H7 (cell line): ENCODE data around the gene PTPRG. TPM values are rescaled to one million over a fixed set of nuclear protein-coding genes. Genes with fewer than 3 reads are reported as not detected.

Experiments
- DNase-seq: peaks from one replicate; pipeline ENCODE4 v3.0.0; 2012
- H3K27me3 ChIP-seq: 2 replicates; pipeline ENCODE4 v1.6.0; 2011; ENCODE audit warnings: mild to moderate bottlenecking, low read length; ENCODE audit not compliant: control insufficient read depth, insufficient read depth
- H3K36me3 ChIP-seq: replicated peaks from 2 replicates; pipeline ENCODE4 v1.5.1; 2011; ENCODE audit warnings: low read length; ENCODE audit not compliant: control insufficient read depth, insufficient read depth
- H3K4me3 ChIP-seq: 2 replicates; pipeline ENCODE4 v1.5.1; 2011; ENCODE audit warnings: low read depth, mild to moderate bottlenecking, control low read depth, low read length, moderate library complexity; ENCODE audit not compliant: insufficient read depth
- total RNA-seq: library from RNA; depleted of rRNA; stranded (reverse); fragments of >200 nt; shearing (Covaris generic); gene quantifications from 2 replicates; pipeline ENCODE4 v1.2.3, GENCODE V29; 2014

The PTPRG gene
- total RNA-seq, 1 experiment from 2014 or later, result 54.4 TPM

- no peaks in the 10 kb centered on the region for H3K36me3 ChIP-seq
- no peak for DNase-seq
- no peaks in the 10 kb centered on the region for H3K27me3 ChIP-seq
- H3K4me3 ChIP-seq, result no peak overlapping the region
Measured at GRCh38 chr3:61727435-61727834, 166.1 kb downstream of the PTPRG start.

GRCh38 chr3:61729038-61729634 is 167.8 kb downstream of the PTPRG start:
- no peaks in the 10 kb centered on the region for H3K36me3 ChIP-seq
- no peaks in the 10 kb centered on the region for H3K27me3 ChIP-seq
- DNase-seq, result no peak
- H3K4me3 ChIP-seq, result no peak overlapping the region

GRCh38 chr3:61730056-61730455 is 168.7 kb downstream of the PTPRG start:
- no peak overlapping the region for H3K4me3 ChIP-seq
- no peaks in the 10 kb centered on the region for H3K27me3 ChIP-seq
- no peaks in the 10 kb centered on the region for H3K36me3 ChIP-seq
- no peak for DNase-seq

GRCh38 chr3:61730577-61731231 is 169.3 kb downstream of the PTPRG start:
- Histone ChIP-seq H3K4me3 (no peak overlapping the region), H3K36me3 (no peaks in the 10 kb centered on the region), H3K27me3 (no peaks in the 10 kb centered on the region)
- DNase-seq, result no peak

- H3K27me3 ChIP-seq, result no peaks in the 10 kb centered on the region
- H3K36me3 ChIP-seq, result no peaks in the 10 kb centered on the region
- no peak for DNase-seq
- no peak overlapping the region for H3K4me3 ChIP-seq
Measured at GRCh38 chr3:61733000-61733399, 171.6 kb downstream of the PTPRG start.

- DNase-seq, result no peak
Measured at GRCh38 chr3:61733876-61734275, 172.5 kb downstream of the PTPRG start.

GRCh38 chr3:61734749-61735686 is 173.6 kb downstream of the PTPRG start:
- Histone ChIP-seq H3K36me3 (no peaks in the 10 kb centered on the region), H3K27me3 (no peaks in the 10 kb centered on the region), H3K4me3 (no peak overlapping the region)
- no peak for DNase-seq

More at GRCh38 chr3:61733876-61734275, 172.5 kb downstream of the PTPRG start:
- no peaks in the 10 kb centered on the region for H3K36me3 ChIP-seq
- no peaks in the 10 kb centered on the region for H3K27me3 ChIP-seq
- H3K4me3 ChIP-seq, result no peak overlapping the region

GRCh38 chr3:61736506-61736905 is 175.1 kb downstream of the PTPRG start:
- Histone ChIP-seq H3K4me3 (no peak overlapping the region), H3K27me3 (no peaks in the 10 kb centered on the region), H3K36me3 (no peaks in the 10 kb centered on the region)
- DNase-seq, result no peak

GRCh38 chr3:61739640-61740039 is 178.3 kb downstream of the PTPRG start:
- H3K36me3 ChIP-seq, result no peaks in the 10 kb centered on the region
- H3K4me3 ChIP-seq, result no peak overlapping the region
- no peak for DNase-seq
- no peaks in the 10 kb centered on the region for H3K27me3 ChIP-seq

GRCh38 chr3:61740494-61740893 is 179.1 kb downstream of the PTPRG start:
- Histone ChIP-seq H3K27me3 (no peaks in the 10 kb centered on the region), H3K4me3 (no peak overlapping the region), H3K36me3 (no peaks in the 10 kb centered on the region)
- DNase-seq, result no peak

GRCh38 chr3:61741551-61741950 is 180.2 kb downstream of the PTPRG start:
- H3K27me3 ChIP-seq, result no peaks in the 10 kb centered on the region
- H3K36me3 ChIP-seq, result no peaks in the 10 kb centered on the region
- H3K4me3 ChIP-seq, result no peak overlapping the region
- DNase-seq, result no peak

- Histone ChIP-seq H3K4me3 (no peak overlapping the region), H3K36me3 (no peaks in the 10 kb centered on the region), H3K27me3 (no peaks in the 10 kb centered on the region)
Measured at GRCh38 chr3:61742006-61742405, 180.6 kb downstream of the PTPRG start.

GRCh38 chr3:61743067-61743466 is 181.7 kb downstream of the PTPRG start:
- H3K36me3 ChIP-seq, result no peaks in the 10 kb centered on the region
- DNase-seq, result no peak
- H3K4me3 ChIP-seq, result no peak overlapping the region
- no peaks in the 10 kb centered on the region for H3K27me3 ChIP-seq

More at GRCh38 chr3:61742006-61742405, 180.6 kb downstream of the PTPRG start:
- no peak for DNase-seq

- no peaks in the 10 kb centered on the region for H3K27me3 ChIP-seq
- H3K4me3 ChIP-seq, result no peak overlapping the region
- DNase-seq, result no peak
- no peaks in the 10 kb centered on the region for H3K36me3 ChIP-seq
Measured at GRCh38 chr3:61743686-61744242, 182.4 kb downstream of the PTPRG start.
